Stimulated activated CD4-positive, alpha-beta T cell treated with anti-CD3 and anti-CD28 coated beads, Interleukin-1b, Interleukin-23, amount 100 ng/mL, for 4 hours (primary cell): ENCODE measurements around the gene ADH1B.
"Not testable (repeated sequence)": the region's sequence is repeated elsewhere in the genome, so short reads cannot be mapped to it uniquely, and the experiment has no call there.

ENCODE experiments used
- DNase-seq, 2 donors: peaks; one replicate each; pipeline ENCODE4 v3.0.0-alpha.2; 2020; ENCODE audit warnings: low read depth in 2 of 2

Gene ADH1B

GRCh38 chr4:99321241-99322191, at the start of gene ADH1B:
Gene ADH1B (minus strand): TSS chr4:99321401. CDS start chr4:99321331, 70 bp downstream.
- no peak for DNase-seq

GRCh38 chr4:99367817-99368216, 46.6 kb upstream of the ADH1B start:
- DNase-seq = not testable (repeated sequence)

- no peak for DNase-seq
These were observed 45.3 kb upstream of the ADH1B start for GRCh38 chr4:99366491-99366890.

GRCh38 chr4:99362768-99363167, 41.6 kb upstream of the ADH1B start:
- DNase-seq = no peak

- DNase-seq = no peak
These were observed 40.7 kb upstream of the ADH1B start for GRCh38 chr4:99361899-99362275.

GRCh38 chr4:99361268-99361898, 40.2 kb upstream of the ADH1B start:
- no peak for DNase-seq

GRCh38 chr4:99359480-99360204, 38.4 kb upstream of the ADH1B start:
- DNase-seq = no peak

GRCh38 chr4:99357948-99358347, 36.7 kb upstream of the ADH1B start:
- DNase-seq = no peak

- DNase-seq = no peak
These were observed 35.8 kb upstream of the ADH1B start for GRCh38 chr4:99356992-99357391.

- DNase-seq = not testable (repeated sequence)
These were observed 34.9 kb upstream of the ADH1B start for GRCh38 chr4:99356149-99356548.

- no peak for DNase-seq
These were observed 31.7 kb upstream of the ADH1B start, which contains the start of gene ADH1C for GRCh38 chr4:99352602-99353537. Gene ADH1C (minus strand): TSS chr4:99352746. CDS start chr4:99352675, 71 bp downstream.

GRCh38 chr4:99351487-99351886, 30.3 kb upstream of the ADH1B start:
- no peak for DNase-seq

- no peak for DNase-seq
These were observed 28.1 kb upstream of the ADH1B start for GRCh38 chr4:99349338-99349737.

- not testable (repeated sequence) for DNase-seq
These were observed 21.4 kb upstream of the ADH1B start for GRCh38 chr4:99342624-99343023.

- DNase-seq = no peak
These were observed 20.2 kb upstream of the ADH1B start for GRCh38 chr4:99341426-99341825.

GRCh38 chr4:99339172-99339571, 18.0 kb upstream of the ADH1B start:
- no peak for DNase-seq

GRCh38 chr4:99336553-99336952, 15.4 kb upstream of the ADH1B start:
- no peak for DNase-seq

- no peak for DNase-seq
These were observed 13.7 kb upstream of the ADH1B start for GRCh38 chr4:99334880-99335279.

- no peak for DNase-seq
These were observed 9.4 kb upstream of the ADH1B start for GRCh38 chr4:99330648-99331047.

- no peak for DNase-seq
These were observed 8.7 kb upstream of the ADH1B start for GRCh38 chr4:99329876-99330275.

GRCh38 chr4:99324979-99325378, 3.8 kb upstream of the ADH1B start:
- no peak for DNase-seq
